ENCODE data around the gene WBP4. TPM values are rescaled to one million over a fixed set of nuclear protein-coding genes. Genes with fewer than 3 reads are reported as not detected.

WBP4 gene
- total RNA-seq, 6 donors from 2014 or later = 7.0 to 18.3 (median 8.9) TPM

DNA sequence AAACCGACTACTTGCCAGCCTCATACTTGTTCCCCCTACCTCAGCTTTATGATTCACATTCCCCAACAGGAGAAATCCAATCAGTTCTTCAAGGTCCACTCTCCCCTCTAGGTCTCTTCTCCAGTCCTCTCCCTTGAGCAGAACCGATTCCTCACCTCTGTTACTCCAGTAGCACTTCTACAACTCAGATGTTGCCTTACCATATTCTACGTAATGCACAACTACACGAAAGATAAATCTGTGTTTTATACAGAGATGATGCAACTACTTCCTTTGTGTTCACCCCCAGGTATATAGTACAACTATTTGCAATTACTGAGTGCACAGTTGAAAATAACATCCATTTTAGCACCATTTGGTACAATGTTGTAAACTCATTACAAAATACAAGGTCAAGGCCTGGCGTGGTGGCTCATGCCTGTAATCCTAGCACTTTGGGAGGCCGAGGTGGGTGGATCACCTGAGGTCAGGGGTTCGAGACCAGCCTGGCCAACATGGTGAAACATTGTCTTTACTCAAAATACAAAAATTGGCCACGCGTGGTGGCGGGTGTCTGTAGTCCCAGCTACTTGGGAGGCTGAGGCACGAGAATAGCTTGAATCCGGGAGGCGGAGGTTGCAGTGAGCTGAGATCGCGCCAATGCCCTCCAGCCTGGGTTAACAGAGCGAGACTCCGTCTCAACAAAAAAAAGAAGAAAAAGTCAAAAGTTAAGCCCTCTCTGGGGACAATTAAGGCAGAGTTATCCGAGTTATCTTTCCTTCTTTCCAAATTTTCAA lies 2.8 kb upstream of the WBP4 start:
- DNase-seq = no peak
- no peaks in the 10 kb centered on the region for H3K27me3 ChIP-seq
- ATAC-seq (ENCODE audit: low FRiP score in 2 of 2) = no peak
- no peaks in the 10 kb centered on the region for H3K36me3 ChIP-seq
- peak overlapping the region in 2 of 4 donors; percentile 66 to 84 for H3K4me3 ChIP-seq
- 85 to 89% methylated on average over 18 of the region's 18 CpGs for WGBS, 2 donors
- TF ChIP-seq POLR2A (IDR thresholded peaks at IDR 0.05) (no peak), POLR2AphosphoS5 (IDR thresholded peaks at IDR 0.05) (no peak), EP300 (IDR thresholded peaks at IDR 0.05) (no peak)
- TF ChIP-seq, protein P1, sequence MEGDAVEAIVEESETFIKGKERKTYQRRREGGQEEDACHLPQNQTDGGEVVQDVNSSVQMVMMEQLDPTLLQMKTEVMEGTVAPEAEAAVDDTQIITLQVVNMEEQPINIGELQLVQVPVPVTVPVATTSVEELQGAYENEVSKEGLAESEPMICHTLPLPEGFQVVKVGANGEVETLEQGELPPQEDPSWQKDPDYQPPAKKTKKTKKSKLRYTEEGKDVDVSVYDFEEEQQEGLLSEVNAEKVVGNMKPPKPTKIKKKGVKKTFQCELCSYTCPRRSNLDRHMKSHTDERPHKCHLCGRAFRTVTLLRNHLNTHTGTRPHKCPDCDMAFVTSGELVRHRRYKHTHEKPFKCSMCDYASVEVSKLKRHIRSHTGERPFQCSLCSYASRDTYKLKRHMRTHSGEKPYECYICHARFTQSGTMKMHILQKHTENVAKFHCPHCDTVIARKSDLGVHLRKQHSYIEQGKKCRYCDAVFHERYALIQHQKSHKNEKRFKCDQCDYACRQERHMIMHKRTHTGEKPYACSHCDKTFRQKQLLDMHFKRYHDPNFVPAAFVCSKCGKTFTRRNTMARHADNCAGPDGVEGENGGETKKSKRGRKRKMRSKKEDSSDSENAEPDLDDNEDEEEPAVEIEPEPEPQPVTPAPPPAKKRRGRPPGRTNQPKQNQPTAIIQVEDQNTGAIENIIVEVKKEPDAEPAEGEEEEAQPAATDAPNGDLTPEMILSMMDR (IDR thresholded peaks at IDR 0.05) = no peak
- no peaks in the 10 kb centered on the region for H3K9me3 ChIP-seq
- peaks cover 53 to 72% (median 65%) of the 10 kb centered on the region in 4 donors for H3K4me1 ChIP-seq
- peak overlapping the region; percentile 89 to 99 (median 96) for H3K27ac ChIP-seq

DNA sequence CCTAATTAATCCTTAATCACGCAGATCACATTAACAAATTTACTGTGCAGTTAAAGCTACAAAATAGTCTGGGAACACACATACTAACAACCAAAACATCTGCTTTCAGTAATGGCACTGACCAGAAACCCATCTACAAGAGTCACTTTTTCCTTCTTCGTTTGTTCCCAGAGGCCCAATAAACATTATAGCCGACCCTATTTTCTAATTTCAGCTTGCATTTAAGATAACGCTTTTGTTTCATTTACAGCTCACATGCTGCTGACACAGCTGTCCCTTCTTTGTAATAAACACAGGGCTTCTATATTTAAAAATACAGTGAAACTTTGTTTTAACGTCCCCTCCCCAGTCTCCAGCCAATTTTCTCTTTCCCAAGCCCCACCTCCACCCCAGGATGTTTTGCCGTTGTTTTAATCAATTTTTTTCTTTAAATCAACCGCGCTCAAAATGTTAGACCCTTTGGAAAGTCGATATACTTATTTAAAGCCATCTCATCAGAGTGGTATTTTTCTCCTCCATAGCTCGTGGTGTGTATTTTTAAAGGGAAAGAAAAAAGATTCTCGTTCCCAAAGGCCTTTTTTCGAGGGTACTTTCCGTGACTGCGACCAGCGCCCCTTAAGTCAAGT lies 1.7 kb upstream of the WBP4 start:
- TF ChIP-seq POLR2AphosphoS5 (IDR thresholded peaks at IDR 0.05) (no peak), EP300 (IDR thresholded peaks at IDR 0.05) (no peak), POLR2A (IDR thresholded peaks at IDR 0.05) (no peak)
- TF ChIP-seq, protein P1 (IDR thresholded peaks at IDR 0.05) = no peak
- H3K9me3 ChIP-seq = no peaks in the 10 kb centered on the region
- peak overlapping the region; percentile 65 to 91 (median 75) for H3K4me3 ChIP-seq
- WGBS, 2 donors = 1% methylated on average over 15 of the region's 15 CpGs
- H3K36me3 ChIP-seq = no peaks in the 10 kb centered on the region
- peak overlapping the region; percentile 89 to 99 (median 96) for H3K27ac ChIP-seq
- ATAC-seq (ENCODE audit: low FRiP score in 2 of 2) = no peak
- no peaks in the 10 kb centered on the region for H3K27me3 ChIP-seq
- H3K4me1 ChIP-seq = peaks cover 51 to 65% (median 60%) of the 10 kb centered on the region in 4 donors
- no peak for DNase-seq

DNA sequence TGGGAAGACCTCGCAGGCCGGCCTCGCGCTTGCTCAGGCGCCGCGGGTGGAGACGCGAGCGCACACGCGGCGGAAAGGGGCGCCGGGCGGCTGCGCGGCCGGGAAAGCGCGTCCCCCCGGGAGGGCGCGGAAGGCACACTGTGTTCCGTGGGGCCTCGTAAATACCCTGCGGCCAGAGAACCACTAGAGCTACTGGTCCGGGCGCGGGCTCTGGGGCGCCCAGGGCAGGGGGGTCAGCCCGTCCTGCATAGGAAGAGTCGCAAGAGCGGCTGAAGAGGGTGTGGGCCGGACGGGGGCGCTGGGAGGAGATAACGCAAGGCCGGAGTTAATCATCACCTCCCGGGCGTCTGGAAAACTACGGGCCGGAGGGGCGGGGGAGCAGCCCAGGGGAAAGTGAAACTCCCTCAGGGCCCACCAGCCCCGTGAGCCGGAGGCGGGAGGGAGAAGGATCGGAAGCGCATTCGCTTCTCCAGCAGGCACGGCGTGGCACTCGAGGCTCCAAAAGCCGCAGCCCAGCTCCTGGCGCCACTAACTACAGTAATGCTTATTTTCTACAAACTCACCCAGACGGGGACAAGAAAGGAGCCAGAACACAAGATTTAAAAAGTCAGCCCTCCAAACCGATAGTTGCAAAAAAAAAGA lies 1.1 kb upstream of the WBP4 start:
- Histone ChIP-seq H3K4me1 (peaks cover 49 to 63% (median 55%) of the 10 kb centered on the region in 4 donors), H3K9me3 (no peaks in the 10 kb centered on the region), H3K27me3 (no peaks in the 10 kb centered on the region), H3K36me3 (no peaks in the 10 kb centered on the region), H3K4me3 (peak overlapping the region; percentile 65 to 91 (median 75)), H3K27ac (peak overlapping the region; percentile 89 to 99 (median 96))
- DNase-seq (peak; percentile 90 to 94), ATAC-seq (ENCODE audit: low FRiP score in 2 of 2) (peak; percentile 79 to 88)
- 0 to 2% methylated on average over 13 to 44 of the region's 57 CpGs for WGBS, 2 donors
- peak in 3 of 4 donors; percentile 5 to 82 (median 53) for TF ChIP-seq POLR2A (IDR thresholded peaks at IDR 0.05)
- TF ChIP-seq POLR2AphosphoS5 (IDR thresholded peaks at IDR 0.05) = peak; percentile 67 to 83
- TF ChIP-seq EP300 (IDR thresholded peaks at IDR 0.05) = peak in 2 of 4 donors; percentile 78 to 83
- TF ChIP-seq, protein P1 (IDR thresholded peaks at IDR 0.05) = peak in 4 of 6 experiments; percentile 6 to 28 (median 24)

GRCh38 chr13:41060724-41061074 lies 610 bp upstream of the WBP4 start:
- ATAC-seq (ENCODE audit: low FRiP score in 2 of 2) (peak; percentile 83 to 84), DNase-seq (peak; percentile 80 to 95)
- Histone ChIP-seq H3K27ac (peak overlapping the region; percentile 89 to 99 (median 96)), H3K27me3 (no peaks in the 10 kb centered on the region), H3K4me3 (peak overlapping the region; percentile 65 to 91 (median 75)), H3K4me1 (peaks cover 49 to 60% (median 51%) of the 10 kb centered on the region in 4 donors), H3K9me3 (no peaks in the 10 kb centered on the region), H3K36me3 (peaks cover 0 to 4% (median 0%) of the 10 kb centered on the region in 4 donors)
- 0% methylated on average over 19 to 24 of the region's 35 CpGs for WGBS, 2 donors
- TF ChIP-seq POLR2AphosphoS5 (IDR thresholded peaks at IDR 0.05) (no peak), EP300 (IDR thresholded peaks at IDR 0.05) (no peak), POLR2A (IDR thresholded peaks at IDR 0.05) (no peak)
- TF ChIP-seq, protein P1 (IDR thresholded peaks at IDR 0.05) = no peak
